Measurements from ENCODE around the gene KCTD16.

The KCTD16 gene

GRCh38 chr5:144295284-144295683 lies 124.6 kb downstream of the KCTD16 start:
- no peak for FAIRE-seq

GRCh38 chr5:144297081-144297480 lies 126.4 kb downstream of the KCTD16 start:
- no peak for FAIRE-seq

GRCh38 chr5:144298658-144299057 lies 128.0 kb downstream of the KCTD16 start:
- no peak for FAIRE-seq

- FAIRE-seq: no peak
Measured at GRCh38 chr5:144304688-144305087, 134.0 kb downstream of the KCTD16 start.

- no peak for FAIRE-seq
Measured at GRCh38 chr5:144307736-144308135, 137.1 kb downstream of the KCTD16 start.

GRCh38 chr5:144308174-144308573 lies 137.5 kb downstream of the KCTD16 start:
- no peak for FAIRE-seq

GRCh38 chr5:144308906-144309670 lies 138.4 kb downstream of the KCTD16 start:
- no peak for FAIRE-seq

- no peak for FAIRE-seq
Measured at GRCh38 chr5:144310621-144311020, 139.9 kb downstream of the KCTD16 start.

- FAIRE-seq: no peak
Measured at GRCh38 chr5:144313147-144313726, 142.6 kb downstream of the KCTD16 start.

GRCh38 chr5:144315026-144315425 lies 144.4 kb downstream of the KCTD16 start:
- no peak for FAIRE-seq

- FAIRE-seq: no peak
Measured at GRCh38 chr5:144315994-144316634, 145.4 kb downstream of the KCTD16 start.

- no peak for FAIRE-seq
Measured at GRCh38 chr5:144318011-144318410, 147.3 kb downstream of the KCTD16 start.

GRCh38 chr5:144318460-144318859 lies 147.8 kb downstream of the KCTD16 start:
- no peak for FAIRE-seq

GRCh38 chr5:144323181-144323580 lies 152.5 kb downstream of the KCTD16 start:
- FAIRE-seq: no peak

GRCh38 chr5:144325532-144325931 lies 154.9 kb downstream of the KCTD16 start:
- no peak for FAIRE-seq

- no peak for FAIRE-seq
Measured at GRCh38 chr5:144328494-144328893, 157.8 kb downstream of the KCTD16 start.

GRCh38 chr5:144328980-144329379 lies 158.3 kb downstream of the KCTD16 start:
- FAIRE-seq: no peak

- no peak for FAIRE-seq
Measured at GRCh38 chr5:144329681-144330080, 159.0 kb downstream of the KCTD16 start.

- no peak for FAIRE-seq
Measured at GRCh38 chr5:144331361-144331760, 160.7 kb downstream of the KCTD16 start.

- FAIRE-seq: no peak
Measured at GRCh38 chr5:144332265-144332664, 161.6 kb downstream of the KCTD16 start.

GRCh38 chr5:144333336-144333920 lies 162.8 kb downstream of the KCTD16 start:
- no peak for FAIRE-seq

GRCh38 chr5:144335561-144335960 lies 164.9 kb downstream of the KCTD16 start:
- FAIRE-seq: no peak

- no peak for FAIRE-seq
Measured at GRCh38 chr5:144336191-144336961, 165.7 kb downstream of the KCTD16 start.
